Nephron progenitor cell (in vitro differentiated cells): ENCODE results near the gene ABCC6.
"Not testable (repeated sequence)": the region's sequence is repeated elsewhere in the genome, so short reads cannot be mapped to it uniquely, and the experiment has no call there.

Source experiments
- DNase-seq: peaks from one replicate; pipeline ENCODE4 v3.0.0; 2021
- H3K27ac Mint-ChIP-seq: 2 replicates; pipeline ENCODE4 v1.8.0; 2021; ENCODE audit warnings: mild to moderate bottlenecking, moderate library complexity, mixed read lengths
- H3K27me3 Mint-ChIP-seq: 2 replicates; pipeline ENCODE4 v1.8.0; 2021; ENCODE audit warnings: mild to moderate bottlenecking, low read depth, mixed read lengths; ENCODE audit not compliant: poor library complexity
- H3K36me3 Mint-ChIP-seq: 2 replicates; pipeline ENCODE4 v1.8.0; 2021; ENCODE audit warnings: low read depth, mixed read lengths
- H3K4me1 Mint-ChIP-seq: 2 replicates; pipeline ENCODE4 v1.8.0; 2021; ENCODE audit warnings: mixed read lengths
- H3K4me3 Mint-ChIP-seq: 2 replicates; pipeline ENCODE4 v1.8.0; 2021; ENCODE audit warnings: mild to moderate bottlenecking, moderate library complexity, mixed read lengths
- H3K9me3 Mint-ChIP-seq: 2 replicates; pipeline ENCODE4 v1.8.0; 2021; ENCODE audit warnings: mild to moderate bottlenecking, moderate library complexity, mixed read lengths
- TF ChIP-seq, protein P1 (sequence below): fragments of 200-600 bp; sonication (generic); IDR thresholded peaks from 2 replicates; pipeline ENCODE4 v1.5.0; 2021; ENCODE audit warnings: antibody characterized with exemption

ABCC6 gene

DNA sequence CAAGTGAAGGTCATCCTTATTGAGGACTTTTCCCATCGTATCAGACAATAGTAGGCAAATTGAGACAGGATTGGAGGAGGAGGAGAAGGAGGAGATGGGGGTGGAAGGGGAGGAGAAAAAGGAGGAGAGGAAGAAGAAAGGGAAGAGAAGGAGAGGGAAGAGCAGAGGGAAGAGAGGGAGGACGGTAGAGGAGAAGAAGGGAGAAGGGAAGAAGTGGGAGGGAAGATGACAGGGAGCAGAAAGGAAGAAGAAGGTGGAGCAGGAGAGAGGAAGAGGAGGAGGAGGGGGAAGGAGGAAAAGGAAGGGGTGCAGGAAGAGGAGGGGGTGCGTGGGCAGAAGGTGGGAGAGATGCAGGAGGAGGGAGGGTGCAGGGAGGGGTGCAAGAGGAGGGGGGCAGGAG, 26.0 kb downstream of the ABCC6 start:
- H3K27ac Mint-ChIP-seq = no peak overlapping the region
- no peak for DNase-seq
- H3K27me3 Mint-ChIP-seq = no peaks in the 10 kb centered on the region
- no peaks in the 10 kb centered on the region for H3K9me3 Mint-ChIP-seq
- TF ChIP-seq, protein P1, sequence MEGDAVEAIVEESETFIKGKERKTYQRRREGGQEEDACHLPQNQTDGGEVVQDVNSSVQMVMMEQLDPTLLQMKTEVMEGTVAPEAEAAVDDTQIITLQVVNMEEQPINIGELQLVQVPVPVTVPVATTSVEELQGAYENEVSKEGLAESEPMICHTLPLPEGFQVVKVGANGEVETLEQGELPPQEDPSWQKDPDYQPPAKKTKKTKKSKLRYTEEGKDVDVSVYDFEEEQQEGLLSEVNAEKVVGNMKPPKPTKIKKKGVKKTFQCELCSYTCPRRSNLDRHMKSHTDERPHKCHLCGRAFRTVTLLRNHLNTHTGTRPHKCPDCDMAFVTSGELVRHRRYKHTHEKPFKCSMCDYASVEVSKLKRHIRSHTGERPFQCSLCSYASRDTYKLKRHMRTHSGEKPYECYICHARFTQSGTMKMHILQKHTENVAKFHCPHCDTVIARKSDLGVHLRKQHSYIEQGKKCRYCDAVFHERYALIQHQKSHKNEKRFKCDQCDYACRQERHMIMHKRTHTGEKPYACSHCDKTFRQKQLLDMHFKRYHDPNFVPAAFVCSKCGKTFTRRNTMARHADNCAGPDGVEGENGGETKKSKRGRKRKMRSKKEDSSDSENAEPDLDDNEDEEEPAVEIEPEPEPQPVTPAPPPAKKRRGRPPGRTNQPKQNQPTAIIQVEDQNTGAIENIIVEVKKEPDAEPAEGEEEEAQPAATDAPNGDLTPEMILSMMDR = no peak
- no peak overlapping the region for H3K4me3 Mint-ChIP-seq
- H3K36me3 Mint-ChIP-seq = no peaks in the 10 kb centered on the region
- peaks cover 8% of the 10 kb centered on the region for H3K4me1 Mint-ChIP-seq

DNA sequence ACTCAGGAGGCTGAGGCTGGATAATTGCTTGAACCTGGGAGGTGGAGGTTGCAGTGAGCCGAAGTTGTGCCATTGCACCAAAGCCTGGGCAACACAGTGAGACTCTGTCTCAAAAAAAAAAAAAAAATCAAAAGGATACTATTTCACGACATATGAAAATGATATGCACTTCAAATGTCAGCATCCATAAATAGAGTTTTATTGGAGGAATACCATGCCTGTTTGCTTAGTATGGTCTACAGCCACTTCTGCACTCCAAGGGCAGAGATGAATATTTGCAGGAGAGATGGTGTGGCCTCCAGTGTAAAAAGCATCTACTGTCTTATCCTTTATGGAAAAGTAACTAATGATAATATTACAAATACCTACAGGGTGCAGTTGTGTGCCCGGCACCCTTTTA, 27.2 kb downstream of the ABCC6 start:
- no peak for DNase-seq
- H3K4me1 Mint-ChIP-seq = peaks cover 18% of the 10 kb centered on the region
- no peak overlapping the region for H3K4me3 Mint-ChIP-seq
- no peak overlapping the region for H3K27ac Mint-ChIP-seq
- no peaks in the 10 kb centered on the region for H3K36me3 Mint-ChIP-seq
- no peaks in the 10 kb centered on the region for H3K9me3 Mint-ChIP-seq
- TF ChIP-seq, protein P1 = no peak
- H3K27me3 Mint-ChIP-seq = no peaks in the 10 kb centered on the region

DNA sequence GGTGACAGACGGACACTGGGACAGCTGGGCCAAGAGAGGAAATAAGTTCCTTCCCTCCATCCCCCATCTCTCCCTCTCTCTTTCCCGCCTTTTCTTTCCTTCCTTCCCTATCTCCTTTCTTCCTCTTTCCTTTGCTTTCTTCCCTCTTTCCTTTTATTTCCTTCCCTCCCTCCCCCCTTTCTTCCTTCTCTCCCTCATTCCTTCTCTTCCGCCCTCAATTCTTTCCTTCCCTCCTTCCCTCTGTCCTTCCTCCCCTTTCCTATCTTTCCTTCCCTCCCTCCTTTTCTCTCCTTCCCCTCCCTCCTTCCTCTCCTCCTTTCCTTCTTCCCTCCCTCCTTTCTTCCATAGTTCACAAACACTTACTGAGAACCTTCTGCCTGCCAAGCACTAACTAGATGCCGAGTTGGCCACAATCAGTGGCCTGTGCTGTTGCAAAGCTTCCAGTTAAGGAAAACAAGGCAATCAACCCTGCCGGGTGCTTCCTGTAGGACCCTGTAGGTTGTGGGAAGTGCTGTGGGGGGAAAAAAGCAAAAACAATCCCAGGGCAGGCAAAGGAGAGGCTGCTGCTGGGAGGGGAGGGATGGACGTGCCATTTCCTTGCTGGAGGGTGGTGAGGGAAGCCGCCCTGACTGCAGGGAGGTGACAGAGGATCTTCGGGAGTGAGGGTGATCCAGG, 31.7 kb downstream of the ABCC6 start:
- Mint-ChIP-seq H3K9me3 (no peaks in the 10 kb centered on the region), H3K4me1 (peaks cover 12% of the 10 kb centered on the region), H3K27ac (peak overlapping the region; percentile 52), H3K36me3 (no peaks in the 10 kb centered on the region), H3K27me3 (no peaks in the 10 kb centered on the region), H3K4me3 (no peak overlapping the region)
- no peak for DNase-seq
- TF ChIP-seq, protein P1 = no peak

DNA sequence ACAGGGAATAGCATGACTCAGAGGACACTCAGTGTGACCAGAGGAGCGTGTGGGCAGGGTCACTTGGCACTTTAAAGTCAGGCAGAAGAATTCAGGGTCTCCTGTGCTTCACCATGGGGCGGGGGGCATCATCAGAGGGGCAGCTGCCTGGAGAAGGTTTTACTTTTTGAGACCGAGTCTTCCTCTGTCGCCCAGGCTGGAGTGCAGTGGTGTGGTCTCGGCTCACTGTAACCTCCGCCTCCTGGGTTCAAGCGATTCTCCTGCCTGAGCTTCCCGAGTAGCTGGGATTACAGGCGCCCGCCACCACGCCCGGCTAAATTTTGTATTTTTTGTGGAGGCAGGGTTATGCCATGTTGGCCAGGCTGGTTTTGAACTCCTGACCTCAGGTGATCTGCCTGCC, 32.3 kb downstream of the ABCC6 start:
- H3K27me3 Mint-ChIP-seq, H3K4me3 Mint-ChIP-seq, H3K9me3 Mint-ChIP-seq, DNase-seq, H3K27ac Mint-ChIP-seq, H3K36me3 Mint-ChIP-seq: not testable (repeated sequence)
- H3K4me1 Mint-ChIP-seq = peaks cover 13% of the 10 kb centered on the region

DNA sequence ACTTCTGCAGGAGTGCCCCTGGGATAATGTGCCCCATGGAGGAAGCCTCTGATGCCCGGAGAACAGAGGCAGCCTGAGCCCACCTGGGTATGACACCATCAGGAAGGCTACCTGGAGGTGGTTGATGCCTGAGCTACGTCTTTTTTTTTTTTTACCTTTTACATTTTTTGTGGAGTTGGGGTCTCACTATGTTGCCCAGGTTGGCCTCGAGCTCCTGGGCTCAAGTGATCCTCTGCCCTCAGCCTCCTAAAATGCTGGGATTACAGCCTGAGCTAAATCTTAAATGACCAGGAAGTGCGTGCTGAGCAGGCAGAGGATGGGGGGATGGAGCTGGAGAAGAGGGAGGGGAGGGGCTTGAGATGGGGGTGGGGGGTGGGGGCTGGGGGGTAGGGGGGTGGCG, 32.7 kb downstream of the ABCC6 start:
- TF ChIP-seq, protein P1 = no peak
- Mint-ChIP-seq H3K27ac (no peak overlapping the region), H3K9me3 (no peaks in the 10 kb centered on the region), H3K4me3 (no peak overlapping the region), H3K4me1 (peaks cover 16% of the 10 kb centered on the region), H3K27me3 (no peaks in the 10 kb centered on the region), H3K36me3 (no peaks in the 10 kb centered on the region)
- no peak for DNase-seq

DNA sequence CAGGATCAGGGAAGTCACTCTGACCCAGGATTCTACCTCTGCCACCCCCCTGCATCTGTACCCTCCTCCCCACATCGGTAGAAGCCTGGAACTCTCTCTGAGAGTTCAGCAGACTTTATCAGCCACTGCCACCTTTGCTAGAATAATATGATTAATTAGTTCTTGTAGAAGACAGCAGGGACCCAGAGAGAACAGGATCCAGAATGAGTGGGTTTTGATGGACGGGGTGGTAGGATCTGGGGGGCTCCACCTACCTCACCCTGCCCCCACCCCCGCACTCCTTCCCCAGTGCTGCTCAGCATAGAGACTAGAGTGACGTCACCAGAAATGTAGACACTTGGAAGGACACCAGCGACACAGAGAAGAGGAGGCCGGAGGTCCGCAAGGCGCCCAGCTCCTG, 33.5 kb downstream of the ABCC6 start:
- no peaks in the 10 kb centered on the region for H3K36me3 Mint-ChIP-seq
- no peaks in the 10 kb centered on the region for H3K9me3 Mint-ChIP-seq
- H3K27ac Mint-ChIP-seq = no peak overlapping the region
- H3K4me1 Mint-ChIP-seq = peaks cover 16% of the 10 kb centered on the region
- H3K27me3 Mint-ChIP-seq = no peaks in the 10 kb centered on the region
- TF ChIP-seq, protein P1 = no peak
- no peak for DNase-seq
- H3K4me3 Mint-ChIP-seq = no peak overlapping the region
